Naive thymus-derived CD4-positive, alpha-beta T cell (primary cell): ENCODE results near the gene HDAC1. TPM values are rescaled to one million over a fixed set of nuclear protein-coding genes. Genes with fewer than 3 reads are reported as not detected.

Experiments
- ATAC-seq: fragments of 150-1000 bp; cut with Tn5 transposase; 2 replicates; pipeline ENCODE4 v1.10.0; 2021; ENCODE audit warnings: mild to moderate bottlenecking, moderate library complexity
- CTCF ChIA-PET: fragments of 350-600 bp; sonication (Branson Sonifier 250); formaldehyde crosslinking; loops from one replicate; lab custom pipeline; 2021; ENCODE audit warnings: antibody characterized with exemption; lab: Charles Lee
- POLR2A ChIA-PET: fragments of 350-600 bp; sonication (Branson Sonifier 250); formaldehyde crosslinking; loops from one replicate; lab custom pipeline; 2021; ENCODE audit warnings: antibody characterized with exemption, inconsistent platforms; lab: Charles Lee
- DNase-seq, 9 donors: peaks; one replicate each; pipeline versions ENCODE4 v3.0.0 to v3.0.0-alpha.2; 2020 to 2022; ENCODE audit warnings: mixed read lengths in 1 of 9
- H3K27ac ChIP-seq: one replicate; pipeline ENCODE4 v1.7.0; 2013; ENCODE audit warnings: mild to moderate bottlenecking, low read depth, low read length, moderate library complexity
- H3K27me3 ChIP-seq, 2 donors: one replicate each; pipeline ENCODE4 v1.7.0; 2013; ENCODE audit warnings: low read length in 2 of 2, mild to moderate bottlenecking in 2 of 2, moderate library complexity in 2 of 2; ENCODE audit not compliant: control insufficient read depth in 2 of 2, insufficient read depth in 2 of 2
- H3K36me3 ChIP-seq, 3 experiments: 1 replicate in 2 of 3; 2 replicates in 1 of 3; pipeline ENCODE4 v1.7.0; 2013; ENCODE audit warnings: low read length in 3 of 3, mild to moderate bottlenecking in 3 of 3, moderate library complexity in 1 of 3; ENCODE audit not compliant: insufficient read depth in 3 of 3, control insufficient read depth in 2 of 3
- H3K4me1 ChIP-seq, 2 donors: one replicate each; pipeline ENCODE4 v1.7.0; 2013; ENCODE audit warnings: low read length in 2 of 2, mild to moderate bottlenecking in 2 of 2, moderate library complexity in 1 of 2; ENCODE audit not compliant: control insufficient read depth in 2 of 2, insufficient read depth in 2 of 2
- H3K4me3 ChIP-seq: 2 replicates; pipeline ENCODE4 v1.7.0; 2013; ENCODE audit warnings: mild to moderate bottlenecking, low read length
- H3K9me3 ChIP-seq, 3 experiments: 1 replicate in 2 of 3; 2 replicates in 1 of 3; pipeline ENCODE4 v1.7.0; 2013; ENCODE audit warnings: low read length in 3 of 3; ENCODE audit not compliant: control insufficient read depth in 2 of 3
- H3K27ac Mint-ChIP-seq, 9 donors: one replicate each; pipeline ENCODE4 v1.8.0; 2020 to 2022; ENCODE audit warnings: mixed read lengths in 9 of 9, mild to moderate bottlenecking in 8 of 9, moderate library complexity in 5 of 9, inconsistent platforms in 2 of 9
- H3K27me3 Mint-ChIP-seq, 5 donors: one replicate each; pipeline ENCODE4 v1.8.0; 2021 to 2022; ENCODE audit warnings: mixed read lengths in 5 of 5, mild to moderate bottlenecking in 1 of 5
- H3K36me3 Mint-ChIP-seq, 5 donors: one replicate each; pipeline ENCODE4 v1.8.0; 2020 to 2022; ENCODE audit warnings: mixed read lengths in 5 of 5, mild to moderate bottlenecking in 3 of 5, inconsistent platforms in 1 of 5
- H3K4me1 Mint-ChIP-seq, 7 donors: one replicate each; pipeline ENCODE4 v1.8.0; 2020 to 2022; ENCODE audit warnings: mixed read lengths in 7 of 7, mild to moderate bottlenecking in 3 of 7, inconsistent platforms in 1 of 7
- H3K4me3 Mint-ChIP-seq, 10 donors: one replicate each; pipeline ENCODE4 v1.8.0; 2020 to 2022; ENCODE audit warnings: mild to moderate bottlenecking in 10 of 10, mixed read lengths in 10 of 10, moderate library complexity in 6 of 10, inconsistent platforms in 2 of 10
- H3K9me3 Mint-ChIP-seq, 11 donors: one replicate each; pipeline ENCODE4 v1.8.0; 2020 to 2022; ENCODE audit warnings: mixed read lengths in 11 of 11, mild to moderate bottlenecking in 4 of 11, inconsistent platforms in 1 of 11, moderate library complexity in 1 of 11
- intact Hi-C, 2 donors: fragments of 100-400 bp; cut with micrococcal nuclease; formaldehyde crosslinking; loops; one replicate each; pipeline ENCODE4 v1.15.1; 2023
- polyA plus RNA-seq, 2 donors: library from polyadenylated mRNA; unstranded; fragments of 300-500 nt; fragmentation: Illumina TruSeq; gene quantifications; one replicate each; pipeline ENCODE4 v1.2.3, GENCODE V29; 2021
- total RNA-seq, 6 experiments: library from RNA in 5 of 6; stranded (reverse) in 5 of 6; gene quantifications; 1 replicate in 5 of 6; 2 replicates in 1 of 6; pipeline ENCODE4 v1.2.3 and lab custom pipeline; 2021 to 2026

HDAC1 gene
- total and polyA plus RNA-seq, 7 experiments from 2014 or later, result 81.8 to 209 (median 174) TPM

DNA sequence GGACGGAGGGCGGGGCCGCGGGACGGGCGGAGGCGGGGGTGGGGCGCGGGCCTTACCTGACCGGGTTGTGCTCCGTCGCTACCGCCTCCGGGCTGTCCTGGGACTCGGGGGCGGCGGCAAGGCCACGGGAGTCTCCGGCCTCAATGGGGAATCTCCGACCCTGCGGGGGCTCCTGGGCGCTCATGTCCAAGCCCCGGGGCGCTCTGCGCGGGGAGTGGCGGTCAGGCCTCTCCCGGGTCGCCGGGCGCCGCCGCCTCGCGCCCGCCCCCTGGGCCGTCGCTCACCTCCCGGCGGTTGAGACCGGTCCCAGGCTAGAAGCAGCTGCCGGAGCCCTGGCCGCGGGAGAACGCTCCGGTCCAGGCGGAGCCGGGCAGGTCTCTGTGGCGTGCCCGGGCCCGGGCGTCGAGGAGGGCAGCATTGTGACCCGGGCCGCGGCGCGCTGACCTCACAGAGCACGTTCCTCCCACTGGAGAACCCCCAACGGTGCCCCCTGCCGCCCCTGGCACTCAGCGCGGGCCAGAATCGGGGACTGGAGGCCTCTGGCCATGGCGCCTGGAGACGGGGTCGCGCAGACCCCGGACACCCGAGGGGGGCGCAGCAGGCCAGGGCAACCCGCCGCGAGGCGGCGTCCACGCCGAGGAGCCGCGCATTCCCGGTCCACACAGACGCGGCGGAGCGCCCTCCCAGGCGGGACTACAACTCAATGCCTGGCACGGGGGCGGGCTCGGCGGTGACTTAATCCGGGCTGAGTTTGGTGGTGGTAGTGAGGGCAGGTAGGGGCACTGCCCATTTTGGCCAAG lies 70.0 kb downstream of the HDAC1 start:
- ChIA-PET CTCF (no interaction called here), POLR2A (interaction anchor here (0.5 to 1.8 kb wide), 2 partner anchors 9 to 165 kb away, joined by 3 to 11 read pairs; no protein-coding TSS in a partner anchor)
- peak in 2 of 9 donors; percentile 18 to 38 for DNase-seq
- peaks cover 21 to 39% (median 27%) of the 10 kb centered on the region in 7 donors for H3K4me1 Mint-ChIP-seq
- no peaks in the 10 kb centered on the region for H3K9me3 Mint-ChIP-seq
- peak overlapping the region in 2 of 9 donors; percentile 42 to 50 for H3K27ac Mint-ChIP-seq
- peaks cover 0 to 14% (median 0%) of the 10 kb centered on the region in 5 donors for H3K36me3 Mint-ChIP-seq
- peaks cover 0 to 30% (median 7%) of the 10 kb centered on the region in 3 experiments for H3K36me3 ChIP-seq
- no peaks in the 10 kb centered on the region for H3K9me3 ChIP-seq
- intact Hi-C loops, result loop anchor here in 1 of 2 donors (1.0 kb wide), 1 partner anchor 11 kb away; no protein-coding TSS in a partner anchor
- peaks cover 0 to 10% (median 5%) of the 10 kb centered on the region in 5 donors for H3K27me3 Mint-ChIP-seq
- H3K27me3 ChIP-seq, result no peaks in the 10 kb centered on the region
- no peak overlapping the region for H3K4me3 ChIP-seq
- peak overlapping the region; percentile 43 for H3K27ac ChIP-seq
- H3K4me3 Mint-ChIP-seq, result peak overlapping the region; percentile 2 to 80 (median 63)
- peak; percentile 62 for ATAC-seq
- peaks cover 7 to 8% of the 10 kb centered on the region in 2 donors for H3K4me1 ChIP-seq

DNA sequence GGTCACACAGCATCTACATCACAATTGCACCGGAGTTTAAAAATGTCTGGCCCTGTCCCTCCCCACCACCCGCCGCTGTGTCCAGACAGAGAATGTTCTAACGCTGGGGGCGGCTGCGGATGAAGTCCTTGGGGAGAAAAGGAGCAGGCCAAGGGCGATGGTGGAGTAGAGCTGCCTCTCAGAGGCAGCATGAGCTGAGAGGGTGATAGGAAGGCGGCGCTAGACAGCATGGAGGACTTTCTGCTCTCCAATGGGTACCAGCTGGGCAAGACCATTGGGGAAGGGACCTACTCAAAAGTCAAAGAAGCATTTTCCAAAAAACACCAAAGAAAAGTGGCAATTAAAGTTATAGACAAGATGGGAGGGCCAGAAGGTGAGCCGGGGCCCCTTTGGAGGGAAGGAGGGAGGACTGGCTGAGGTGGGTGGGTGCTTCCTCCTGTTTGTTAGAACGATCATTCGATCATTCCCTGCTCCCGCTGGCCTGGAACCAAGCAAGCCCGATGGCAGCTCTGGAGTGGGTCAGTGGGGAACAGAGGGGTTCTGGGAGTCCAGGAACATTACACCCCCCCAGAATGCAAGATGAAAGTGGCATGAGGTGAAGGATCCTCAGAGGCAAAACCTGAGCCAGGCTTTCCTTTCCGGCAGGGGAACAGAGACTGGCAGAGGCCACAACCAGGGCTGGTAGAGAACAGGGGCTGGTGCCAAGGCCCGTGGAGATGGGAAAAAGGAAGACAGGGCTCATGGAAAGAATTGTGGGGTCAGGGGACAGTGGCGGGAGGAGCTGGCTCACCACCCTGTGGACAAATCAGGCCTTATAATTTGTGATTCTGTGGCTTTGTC lies 70.8 kb downstream of the HDAC1 start, which contains the start of the genes FAM229A and TSSK3:
TSS of gene FAM229A (minus strand) at position 12 of the 840 bp plus-strand sequence. CDS start 394 bp downstream, outside the sequence.
TSS of gene TSSK3 (plus strand) at position 66 of the 840 bp plus-strand sequence. CDS start at position 229, 163 bp downstream.
- Mint-ChIP-seq H3K27me3 (peaks cover 0 to 10% (median 5%) of the 10 kb centered on the region in 5 donors), H3K27ac (peak within 1 kb of the TSS in 3 of 9 donors; percentile 20 to 50 (median 42)), H3K9me3 (no peaks in the 10 kb centered on the region), H3K4me1 (peaks cover 21 to 39% (median 27%) of the 10 kb centered on the region in 7 donors), H3K4me3 (peak within 1 kb of the TSS; percentile 2 to 95 (median 63)), H3K36me3 (peaks cover 0 to 14% (median 0%) of the 10 kb centered on the region in 5 donors)
- ChIA-PET CTCF (interaction anchor here (1.4 kb wide), 1 partner anchor 147 kb away, joined by 4 read pairs; no protein-coding TSS in a partner anchor), POLR2A (interaction anchor here (1.8 to 3.2 kb wide), 2 partner anchors 10 to 26 kb away, joined by 11 to 14 read pairs; partner anchors contain the start of gene MARCKSL1)
- ATAC-seq (peak; percentile 6), DNase-seq (no peak)
- H3K27me3 ChIP-seq, result no peaks in the 10 kb centered on the region
- H3K4me3 ChIP-seq, result no peak within 1 kb of the TSS
- H3K4me1 ChIP-seq, result peaks cover 7 to 8% of the 10 kb centered on the region in 2 donors
- peak within 1 kb of the TSS; percentile 43 for H3K27ac ChIP-seq
- intact Hi-C loops, result loop anchor here in 1 of 2 donors (1.0 kb wide), 1 partner anchor 11 kb away; no protein-coding TSS in a partner anchor
- H3K36me3 ChIP-seq, result peaks cover 4 to 38% (median 10%) of the 10 kb centered on the region in 3 experiments
- no peaks in the 10 kb centered on the region for H3K9me3 ChIP-seq

- ATAC-seq (no peak), DNase-seq (no peak)
- Histone ChIP-seq H3K27me3 (no peaks in the 10 kb centered on the region), H3K36me3 (peaks cover 4 to 48% (median 15%) of the 10 kb centered on the region in 3 experiments), H3K9me3 (no peaks in the 10 kb centered on the region), H3K4me1 (peaks cover 7 to 8% of the 10 kb centered on the region in 2 donors), H3K27ac (no peak overlapping the region), H3K4me3 (no peak overlapping the region)
- H3K27ac Mint-ChIP-seq, result peak overlapping the region in 1 of 9 donors; percentile 31
- peaks cover 0 to 10% (median 5%) of the 10 kb centered on the region in 5 donors for H3K27me3 Mint-ChIP-seq
- ChIA-PET POLR2A (interaction anchor here (0.7 to 3.2 kb wide), 2 partner anchors 27 to 158 kb away, joined by 3 to 14 read pairs; partner anchors contain the start of genes IQCC and MARCKSL1), CTCF (interaction anchor here (0.6 to 1.4 kb wide), 2 partner anchors 103 to 148 kb away, joined by 3 to 4 read pairs; no protein-coding TSS in a partner anchor)
- no peaks in the 10 kb centered on the region for H3K9me3 Mint-ChIP-seq
- H3K4me3 Mint-ChIP-seq, result peak overlapping the region in 2 of 10 donors; percentile 8 to 64
- intact Hi-C loops, result no loop called here
- peaks cover 20 to 35% (median 24%) of the 10 kb centered on the region in 7 donors for H3K4me1 Mint-ChIP-seq
- H3K36me3 Mint-ChIP-seq, result peaks cover 0 to 14% (median 0%) of the 10 kb centered on the region in 5 donors
Measured at GRCh38 chr1:32363713-32364112, 71.8 kb downstream of the HDAC1 start.

DNA sequence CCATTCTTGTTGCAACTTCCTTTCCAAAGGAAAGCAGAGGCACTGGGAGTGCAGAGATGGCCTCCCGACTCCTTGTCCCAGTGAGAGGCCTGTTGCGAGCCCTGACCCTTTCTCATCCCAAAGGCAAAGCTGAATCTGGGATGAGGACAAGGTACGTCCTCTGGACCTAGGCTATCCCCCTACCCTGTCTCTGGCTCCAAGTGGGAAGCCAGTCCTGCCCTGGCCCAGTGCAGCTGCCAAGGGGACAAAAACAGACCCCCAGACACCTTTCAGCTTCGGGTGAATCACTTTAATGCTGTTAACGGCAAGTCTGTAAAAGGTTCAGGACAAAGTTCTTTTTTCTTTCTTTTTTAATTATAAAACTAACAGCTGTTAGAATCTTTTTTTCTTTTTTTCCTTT lies 73.0 kb downstream of the HDAC1 start:
- Mint-ChIP-seq H3K4me3 (no peak overlapping the region), H3K36me3 (peaks cover 0 to 22% (median 4%) of the 10 kb centered on the region in 5 donors), H3K27ac (peak overlapping the region in 1 of 9 donors; percentile 29), H3K27me3 (peaks cover 0 to 10% (median 5%) of the 10 kb centered on the region in 5 donors), H3K9me3 (peaks cover 0 to 2% (median 0%) of the 10 kb centered on the region in 11 donors), H3K4me1 (peaks cover 12 to 30% (median 16%) of the 10 kb centered on the region in 7 donors)
- Histone ChIP-seq H3K27me3 (no peaks in the 10 kb centered on the region), H3K36me3 (peaks cover 4 to 52% (median 15%) of the 10 kb centered on the region in 3 experiments), H3K9me3 (no peaks in the 10 kb centered on the region), H3K27ac (no peak overlapping the region), H3K4me3 (no peak overlapping the region), H3K4me1 (peaks cover under 1 to 1% of the 10 kb centered on the region in 2 donors)
- ChIA-PET CTCF (interaction anchor here (0.6 kb wide), 1 partner anchor 393 kb away, joined by 4 read pairs; no protein-coding TSS in a partner anchor), POLR2A (interaction anchor here (0.6 to 3.2 kb wide), 3 partner anchors 28 to 231 kb away, joined by 4 to 14 read pairs (median 4); partner anchors contain the start of gene MARCKSL1)
- ATAC-seq (no peak), DNase-seq (no peak)
- intact Hi-C loops, result no loop called here

- Mint-ChIP-seq H3K27ac (peak overlapping the region in 2 of 9 donors; percentile 28 to 43), H3K27me3 (peaks cover 0 to 10% (median 5%) of the 10 kb centered on the region in 5 donors), H3K9me3 (peaks cover 0 to 2% (median 0%) of the 10 kb centered on the region in 11 donors), H3K36me3 (peaks cover 0 to 22% (median 4%) of the 10 kb centered on the region in 5 donors), H3K4me1 (peaks cover 7 to 27% (median 12%) of the 10 kb centered on the region in 7 donors), H3K4me3 (no peak overlapping the region)
- H3K4me1 ChIP-seq, result no peaks in the 10 kb centered on the region
- ChIA-PET CTCF (interaction anchor here (0.8 kb wide), 1 partner anchor 117 kb away, joined by 4 read pairs; no protein-coding TSS in a partner anchor), POLR2A (interaction anchor here (1.2 to 3.2 kb wide), 2 partner anchors 11 to 29 kb away, joined by 4 to 14 read pairs; partner anchors contain the start of gene MARCKSL1)
- H3K9me3 ChIP-seq, result no peaks in the 10 kb centered on the region
- H3K27ac ChIP-seq, result no peak overlapping the region
- H3K36me3 ChIP-seq, result peaks cover 4 to 52% (median 15%) of the 10 kb centered on the region in 3 experiments
- DNase-seq, result no peak
- no peaks in the 10 kb centered on the region for H3K27me3 ChIP-seq
- H3K4me3 ChIP-seq, result no peak overlapping the region
- no peak for ATAC-seq
- intact Hi-C loops, result no loop called here
Measured at GRCh38 chr1:32365445-32365844, 73.6 kb downstream of the HDAC1 start.
